SK-N-SH (cell line): ENCODE measurements around the gene AP1S3. TPM values are rescaled to one million over a fixed set of nuclear protein-coding genes. Genes with fewer than 3 reads are reported as not detected.

ENCODE experiments used
- CTCF ChIA-PET: fragments of 300-600, 350-600 bp; formaldehyde crosslinking; extraction: SDS; loops from one replicate; lab custom pipeline; 2021; lab: Yijun Ruan, JAX
- POLR2A ChIA-PET: fragments of 350-600 bp; sonication (Branson Sonifier 250); formaldehyde crosslinking; extraction: SDS; loops from one replicate; lab custom pipeline; 2020; ENCODE audit warnings: antibody characterized with exemption, inconsistent platforms; lab: Yijun Ruan, JAX
- DNase-seq: peaks from one replicate; pipeline ENCODE4 v3.0.0; 2012
- H2AFZ ChIP-seq: fragments of 200-600 bp; sonication (generic); 2 replicates; pipeline ENCODE4 v1.8.1; 2016; ENCODE audit warnings: antibody characterized with exemption, mild to moderate bottlenecking, low read depth
- H3F3A ChIP-seq: fragments of 200-600 bp; sonication (generic); replicated peaks from 2 replicates; pipeline ENCODE3; 2016; ENCODE audit warnings: antibody characterized with exemption, mild to moderate bottlenecking; ENCODE audit not compliant: insufficient read depth
- H3K27ac ChIP-seq, 2 experiments: fragments of 200-500 bp in 1 of 2; fragments of 200-600 bp in 1 of 2; sonication (Bioruptor generic) in 1 of 2; sonication (generic), shearing (Covaris generic) in 1 of 2; 2 replicates each; pipeline versions ENCODE4 v1.5.1 to v1.6.1; 2014 to 2016; ENCODE audit warnings: low read depth in 2 of 2, inconsistent platforms in 1 of 2, low read length in 1 of 2, mild to moderate bottlenecking in 1 of 2, mixed read lengths in 1 of 2
- H3K27me3 ChIP-seq: fragments of 200-600 bp; sonication (generic), shearing (Covaris generic); 2 replicates; pipeline ENCODE4 v1.6.1; 2016; ENCODE audit warnings: mixed run types; ENCODE audit not compliant: insufficient read depth
- H3K36me3 ChIP-seq, 2 experiments: fragments of 200-500 bp in 1 of 2; fragments of 200-600 bp in 1 of 2; sonication (Bioruptor generic) in 1 of 2; sonication (generic) in 1 of 2; replicated peaks in 1 of 2; 2 replicates each; pipeline versions ENCODE3 to v1.5.1; 2014 to 2016; ENCODE audit warnings: low read length in 1 of 2, mild to moderate bottlenecking in 1 of 2; ENCODE audit not compliant: insufficient read depth in 2 of 2, control insufficient read depth in 1 of 2
- H3K4me1 ChIP-seq, 2 experiments: fragments of 200-500 bp in 1 of 2; fragments of 200-600 bp in 1 of 2; sonication (Bioruptor generic) in 1 of 2; sonication (generic), shearing (Covaris generic) in 1 of 2; 2 replicates each; pipeline versions ENCODE4 v1.5.1 to v1.6.1; 2014 to 2016; ENCODE audit warnings: low read depth in 1 of 2, low read length in 1 of 2, mixed run types in 1 of 2; ENCODE audit not compliant: insufficient read depth in 2 of 2, control insufficient read depth in 1 of 2
- H3K4me2 ChIP-seq: fragments of 200-600 bp; sonication (generic), shearing (Covaris generic); 2 replicates; pipeline ENCODE4 v1.6.1; 2017; ENCODE audit warnings: mixed run types
- H3K4me3 ChIP-seq, 2 experiments: fragments of 200-500 bp in 1 of 2; fragments of 200-600 bp in 1 of 2; sonication (Bioruptor generic) in 1 of 2; sonication (generic), shearing (Covaris generic) in 1 of 2; 2 replicates each; pipeline versions ENCODE4 v1.5.1 to v1.8.1; 2014 to 2016; ENCODE audit warnings: low read depth in 2 of 2, inconsistent platforms in 1 of 2, low read length in 1 of 2, mild to moderate bottlenecking in 1 of 2, mixed read lengths in 1 of 2, moderate library complexity in 1 of 2
- H3K79me2 ChIP-seq: fragments of 200-600 bp; sonication (generic); 2 replicates; pipeline ENCODE4 v1.8.1; 2017; ENCODE audit warnings: mild to moderate bottlenecking; ENCODE audit not compliant: insufficient read depth
- H3K9ac ChIP-seq: fragments of 200-600 bp; sonication (generic); 2 replicates; pipeline ENCODE4 v1.6.1; 2017; ENCODE audit warnings: mixed run types
- H3K9me2 ChIP-seq: fragments of 200-600 bp; sonication (generic); 2 replicates; pipeline ENCODE4 v1.6.1; 2017; ENCODE audit warnings: mixed run types
- H3K9me3 ChIP-seq: fragments of 200-600 bp; sonication (generic); 2 replicates; pipeline ENCODE4 v1.6.1; 2017; ENCODE audit warnings: mixed run types, mild to moderate bottlenecking, moderate library complexity
- H4K20me1 ChIP-seq: fragments of 200-600 bp; sonication (generic); 2 replicates; pipeline ENCODE4 v1.6.1; 2017; ENCODE audit warnings: mild to moderate bottlenecking, mixed run types; ENCODE audit not compliant: insufficient read depth
- CHD2 ChIP-seq: fragments of 150-350 bp; IDR thresholded peaks from 2 replicates; pipeline ENCODE4 v1.6.1; 2018; ENCODE audit warnings: low read length; ENCODE audit not compliant: partially characterized antibody
- ELF1 ChIP-seq: IDR thresholded peaks from 2 replicates; pipeline ENCODE4 v1.4.0; 2012
- EP300 ChIP-seq, 2 experiments: IDR thresholded peaks; 2 replicates each; pipeline versions ENCODE4 v1.4.0 to v1.6.1; 2012; ENCODE audit warnings: borderline replicate concordance in 1 of 2, low read depth in 1 of 2, low read length in 1 of 2
- EZH2phosphoT487 ChIP-seq: fragments of 200-600 bp; sonication (generic); IDR thresholded peaks from 2 replicates; pipeline ENCODE4 v1.6.1; 2017; ENCODE audit warnings: low read depth, mixed run types, mild to moderate bottlenecking, antibody characterized with exemption, moderate library complexity, borderline replicate concordance
- FOXJ3 ChIP-seq: sonication (generic); formaldehyde crosslinking; IDR thresholded peaks from 2 replicates; pipeline ENCODE4 v1.5.1; 2020; ENCODE audit warnings: mild to moderate bottlenecking, missing genetic modification reagents
- MXI1 ChIP-seq: IDR thresholded peaks from 2 replicates; pipeline ENCODE4 v1.6.1; 2012; ENCODE audit warnings: mild to moderate bottlenecking, low read depth, low read length, improper control_type of control experiment
- NRF1 ChIP-seq: IDR thresholded peaks from 2 replicates; pipeline ENCODE4 v1.6.1; 2012; ENCODE audit warnings: low read depth, mild to moderate bottlenecking, low read length
- POLR2AphosphoS5 ChIP-seq: IDR thresholded peaks from 2 replicates; pipeline ENCODE4 v1.6.1; 2012; ENCODE audit warnings: low read depth, low read length
- RCOR1 ChIP-seq: fragments of 150-350 bp; IDR thresholded peaks from 2 replicates; pipeline ENCODE4 v1.6.1; 2017; ENCODE audit warnings: antibody characterized with exemption, low read length
- TCF12 ChIP-seq: IDR thresholded peaks from 2 replicates; pipeline ENCODE4 v1.4.0; 2012
- WGBS: methylation state at CpG from one replicate; pipeline ENCODE4 v1.1.6; 2017; ENCODE audit warnings: low lambda C conversion rate; 5-methylcytosine and 5-hydroxymethylcytosine counted together
- polyA plus RNA-seq, 3 experiments: library from polyadenylated mRNA; depleted of rRNA; stranded (reverse); fragments of >200 nt; gene quantifications; 2 replicates each; pipeline ENCODE4 v1.2.3, GENCODE V29; 2012
- TF ChIP-seq, protein P1 (sequence below): fragments of 200-600 bp; sonication (generic); IDR thresholded peaks from 2 replicates; pipeline ENCODE4 v1.6.1; 2017; ENCODE audit warnings: antibody characterized with exemption, mild to moderate bottlenecking, moderate library complexity
- TF ChIP-seq, protein P2 (sequence below): IDR thresholded peaks from 2 replicates; pipeline ENCODE4 v1.4.0; 2012; ENCODE audit warnings: low read depth, borderline replicate concordance
- TF ChIP-seq, protein P3 (sequence below): fragments of 150-350 bp; IDR thresholded peaks from 2 replicates; pipeline ENCODE4 v1.6.1; 2017; ENCODE audit warnings: antibody characterized with exemption, low read length, low read depth, borderline replicate concordance
- TF ChIP-seq, protein P4 (sequence below): IDR thresholded peaks from 2 replicates; pipeline ENCODE4 v1.4.0; 2012; ENCODE audit warnings: low read depth, borderline replicate concordance
- TF ChIP-seq, protein P5 (sequence below): fragments of 150-350 bp; IDR thresholded peaks from 2 replicates; pipeline ENCODE4 v1.6.1; 2016; ENCODE audit warnings: mild to moderate bottlenecking, low read depth, low read length

The AP1S3 gene
- polyA plus RNA-seq, 1 of the 3 experiments (the other 2 are of a cell fraction), result 4.8 TPM

DNA sequence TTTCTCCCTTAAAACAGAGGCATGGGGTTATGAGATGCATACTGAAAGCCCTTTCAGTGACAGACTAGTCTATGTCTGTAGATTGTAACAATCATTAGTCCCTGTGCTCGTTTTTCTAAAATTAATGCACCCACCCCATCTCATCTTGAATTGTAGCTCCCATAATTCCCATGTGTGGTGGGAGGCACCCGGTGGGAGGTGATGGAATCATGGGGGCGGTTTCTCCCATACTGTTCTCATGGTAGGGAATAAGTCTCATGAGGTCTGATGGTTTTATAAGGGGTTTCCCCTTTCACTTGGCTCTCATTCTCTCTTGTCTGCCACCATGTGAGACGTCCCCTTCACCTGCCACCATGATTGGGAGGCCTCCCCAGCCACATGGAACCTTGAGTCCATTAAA is 100.9 kb downstream of the AP1S3 start:
- H3K27ac ChIP-seq, result peak overlapping the region in 1 of 2 experiments; percentile 86; a peak in 3 of 4 replicates
- CTCF ChIA-PET, result interaction anchor here (0.7 kb wide), 1 partner anchor 278 kb away, joined by 3 read pairs; no protein-coding TSS in a partner anchor

More for the DNA sequence above, 100.9 kb downstream of the AP1S3 start:
- POLR2A ChIA-PET, result no interaction called here
- DNase-seq, result no peak
- TF ChIP-seq, protein P1, sequence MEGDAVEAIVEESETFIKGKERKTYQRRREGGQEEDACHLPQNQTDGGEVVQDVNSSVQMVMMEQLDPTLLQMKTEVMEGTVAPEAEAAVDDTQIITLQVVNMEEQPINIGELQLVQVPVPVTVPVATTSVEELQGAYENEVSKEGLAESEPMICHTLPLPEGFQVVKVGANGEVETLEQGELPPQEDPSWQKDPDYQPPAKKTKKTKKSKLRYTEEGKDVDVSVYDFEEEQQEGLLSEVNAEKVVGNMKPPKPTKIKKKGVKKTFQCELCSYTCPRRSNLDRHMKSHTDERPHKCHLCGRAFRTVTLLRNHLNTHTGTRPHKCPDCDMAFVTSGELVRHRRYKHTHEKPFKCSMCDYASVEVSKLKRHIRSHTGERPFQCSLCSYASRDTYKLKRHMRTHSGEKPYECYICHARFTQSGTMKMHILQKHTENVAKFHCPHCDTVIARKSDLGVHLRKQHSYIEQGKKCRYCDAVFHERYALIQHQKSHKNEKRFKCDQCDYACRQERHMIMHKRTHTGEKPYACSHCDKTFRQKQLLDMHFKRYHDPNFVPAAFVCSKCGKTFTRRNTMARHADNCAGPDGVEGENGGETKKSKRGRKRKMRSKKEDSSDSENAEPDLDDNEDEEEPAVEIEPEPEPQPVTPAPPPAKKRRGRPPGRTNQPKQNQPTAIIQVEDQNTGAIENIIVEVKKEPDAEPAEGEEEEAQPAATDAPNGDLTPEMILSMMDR, result no peak
- TF ChIP-seq NRF1 (no peak), RCOR1 (no peak), ELF1 (no peak), POLR2AphosphoS5 (no peak), EP300 (IDR thresholded peaks at IDR 0.05; ENCODE audit: borderline replicate concordance in 1 of 2, low read depth in 1 of 2, low read length in 1 of 2) (no peak), TCF12 (no peak), FOXJ3 (CRISPR knock-in tag) (no peak), EZH2phosphoT487 (no peak), MXI1 (no peak), CHD2 (no peak)
- TF ChIP-seq, protein P2, sequence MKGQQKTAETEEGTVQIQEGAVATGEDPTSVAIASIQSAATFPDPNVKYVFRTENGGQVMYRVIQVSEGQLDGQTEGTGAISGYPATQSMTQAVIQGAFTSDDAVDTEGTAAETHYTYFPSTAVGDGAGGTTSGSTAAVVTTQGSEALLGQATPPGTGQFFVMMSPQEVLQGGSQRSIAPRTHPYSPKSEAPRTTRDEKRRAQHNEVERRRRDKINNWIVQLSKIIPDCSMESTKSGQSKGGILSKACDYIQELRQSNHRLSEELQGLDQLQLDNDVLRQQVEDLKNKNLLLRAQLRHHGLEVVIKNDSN, result no peak
- TF ChIP-seq, protein P3, sequence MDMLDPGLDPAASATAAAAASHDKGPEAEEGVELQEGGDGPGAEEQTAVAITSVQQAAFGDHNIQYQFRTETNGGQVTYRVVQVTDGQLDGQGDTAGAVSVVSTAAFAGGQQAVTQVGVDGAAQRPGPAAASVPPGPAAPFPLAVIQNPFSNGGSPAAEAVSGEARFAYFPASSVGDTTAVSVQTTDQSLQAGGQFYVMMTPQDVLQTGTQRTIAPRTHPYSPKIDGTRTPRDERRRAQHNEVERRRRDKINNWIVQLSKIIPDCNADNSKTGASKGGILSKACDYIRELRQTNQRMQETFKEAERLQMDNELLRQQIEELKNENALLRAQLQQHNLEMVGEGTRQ, result no peak
- TF ChIP-seq, protein P4, sequence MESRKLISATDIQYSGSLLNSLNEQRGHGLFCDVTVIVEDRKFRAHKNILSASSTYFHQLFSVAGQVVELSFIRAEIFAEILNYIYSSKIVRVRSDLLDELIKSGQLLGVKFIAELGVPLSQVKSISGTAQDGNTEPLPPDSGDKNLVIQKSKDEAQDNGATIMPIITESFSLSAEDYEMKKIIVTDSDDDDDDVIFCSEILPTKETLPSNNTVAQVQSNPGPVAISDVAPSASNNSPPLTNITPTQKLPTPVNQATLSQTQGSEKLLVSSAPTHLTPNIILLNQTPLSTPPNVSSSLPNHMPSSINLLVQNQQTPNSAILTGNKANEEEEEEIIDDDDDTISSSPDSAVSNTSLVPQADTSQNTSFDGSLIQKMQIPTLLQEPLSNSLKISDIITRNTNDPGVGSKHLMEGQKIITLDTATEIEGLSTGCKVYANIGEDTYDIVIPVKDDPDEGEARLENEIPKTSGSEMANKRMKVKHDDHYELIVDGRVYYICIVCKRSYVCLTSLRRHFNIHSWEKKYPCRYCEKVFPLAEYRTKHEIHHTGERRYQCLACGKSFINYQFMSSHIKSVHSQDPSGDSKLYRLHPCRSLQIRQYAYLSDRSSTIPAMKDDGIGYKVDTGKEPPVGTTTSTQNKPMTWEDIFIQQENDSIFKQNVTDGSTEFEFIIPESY, result no peak
- TF ChIP-seq, protein P5, sequence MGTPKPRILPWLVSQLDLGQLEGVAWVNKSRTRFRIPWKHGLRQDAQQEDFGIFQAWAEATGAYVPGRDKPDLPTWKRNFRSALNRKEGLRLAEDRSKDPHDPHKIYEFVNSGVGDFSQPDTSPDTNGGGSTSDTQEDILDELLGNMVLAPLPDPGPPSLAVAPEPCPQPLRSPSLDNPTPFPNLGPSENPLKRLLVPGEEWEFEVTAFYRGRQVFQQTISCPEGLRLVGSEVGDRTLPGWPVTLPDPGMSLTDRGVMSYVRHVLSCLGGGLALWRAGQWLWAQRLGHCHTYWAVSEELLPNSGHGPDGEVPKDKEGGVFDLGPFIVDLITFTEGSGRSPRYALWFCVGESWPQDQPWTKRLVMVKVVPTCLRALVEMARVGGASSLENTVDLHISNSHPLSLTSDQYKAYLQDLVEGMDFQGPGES, result no peak
- H3K9ac ChIP-seq, result 0 out of 2 replicates have a peak overlapping the region, but pooled peaks have one; percentile 36
- no peaks in the 10 kb centered on the region for H3K79me2 ChIP-seq
- peaks cover 14% of the 10 kb centered on the region for H3F3A ChIP-seq
- H3K27me3 ChIP-seq, result no peaks in the 10 kb centered on the region
- no peaks in the 10 kb centered on the region for H4K20me1 ChIP-seq
- H3K9me2 ChIP-seq, result no peaks in the 10 kb centered on the region
- no peaks in the 10 kb centered on the region for H3K36me3 ChIP-seq
- peak overlapping the region; percentile 27; the same call in 1 of the 2 replicates for H3K4me2 ChIP-seq
- peaks cover 0 to 22% of the 10 kb centered on the region in 2 experiments; a peak in 2 of 4 replicates for H3K4me1 ChIP-seq
- H2AFZ ChIP-seq, result no peak overlapping the region
- no peak overlapping the region for H3K4me3 ChIP-seq
- WGBS, result 83% methylated on average over 4 of the region's 4 CpGs
- H3K9me3 ChIP-seq, result no peaks in the 10 kb centered on the region
